Bronchial epithelial cell (primary cell): ENCODE data around the gene PPP2R3A. TPM values are rescaled to one million over a fixed set of nuclear protein-coding genes. Genes with fewer than 3 reads are reported as not detected.

ENCODE experiments used
- DNase-seq: peaks from one replicate; pipeline ENCODE4 v3.0.0-alpha.2; 2010; ENCODE audit warnings: low read depth
- FAIRE-seq: peaks from 2 replicates; lab custom pipeline; 2011; peaks lifted over from hg19 to GRCh38; lab: Jason Lieb, UNC
- H3K27me3 ChIP-seq: 2 replicates; pipeline ENCODE4 v1.5.1; 2011; ENCODE audit warnings: low read length; ENCODE audit not compliant: control insufficient read depth, insufficient read depth
- H3K36me3 ChIP-seq: 2 replicates; pipeline ENCODE4 v1.5.1; 2011; ENCODE audit warnings: low read length; ENCODE audit not compliant: control insufficient read depth, insufficient read depth
- H3K4me3 ChIP-seq: 2 replicates; pipeline ENCODE4 v1.5.1; 2011; ENCODE audit warnings: mild to moderate bottlenecking, low read depth, low read length, control low read depth
- total RNA-seq: library from RNA; depleted of rRNA; stranded (reverse); fragments of >200 nt; gene quantifications from 2 replicates; pipeline ENCODE4 v1.2.1, GENCODE V29; 2014
- TF ChIP-seq, protein P1 (sequence below): IDR thresholded peaks from 2 replicates; pipeline ENCODE4 v1.5.1; 2011; ENCODE audit warnings: mild to moderate bottlenecking, moderate library complexity, low read length, control low read depth, inconsistent platforms; ENCODE audit not compliant: insufficient read depth, severe bottlenecking

Gene PPP2R3A
- total RNA-seq, 1 donor from 2014 or later: 4.2 TPM

DNA sequence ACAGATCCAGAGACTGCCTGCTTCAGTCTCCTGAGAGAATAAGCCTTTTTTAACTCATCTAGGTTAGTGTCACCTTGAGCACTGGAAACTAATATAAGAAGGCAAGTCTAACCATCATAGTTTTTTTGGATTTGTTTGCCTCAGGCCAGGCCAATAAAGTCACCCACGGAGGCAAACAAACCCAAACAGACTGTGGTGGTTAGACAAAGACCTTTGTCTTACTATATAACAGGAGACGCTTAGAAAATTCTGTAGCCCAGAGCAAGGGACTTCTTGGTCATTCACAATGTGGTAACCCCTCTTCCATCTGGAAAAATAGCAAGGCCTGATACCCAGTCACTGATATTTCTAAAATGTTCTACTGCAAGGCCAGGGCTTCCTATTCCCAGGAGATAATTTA, 45.3 kb upstream of the PPP2R3A start:
- TF ChIP-seq, protein P1, sequence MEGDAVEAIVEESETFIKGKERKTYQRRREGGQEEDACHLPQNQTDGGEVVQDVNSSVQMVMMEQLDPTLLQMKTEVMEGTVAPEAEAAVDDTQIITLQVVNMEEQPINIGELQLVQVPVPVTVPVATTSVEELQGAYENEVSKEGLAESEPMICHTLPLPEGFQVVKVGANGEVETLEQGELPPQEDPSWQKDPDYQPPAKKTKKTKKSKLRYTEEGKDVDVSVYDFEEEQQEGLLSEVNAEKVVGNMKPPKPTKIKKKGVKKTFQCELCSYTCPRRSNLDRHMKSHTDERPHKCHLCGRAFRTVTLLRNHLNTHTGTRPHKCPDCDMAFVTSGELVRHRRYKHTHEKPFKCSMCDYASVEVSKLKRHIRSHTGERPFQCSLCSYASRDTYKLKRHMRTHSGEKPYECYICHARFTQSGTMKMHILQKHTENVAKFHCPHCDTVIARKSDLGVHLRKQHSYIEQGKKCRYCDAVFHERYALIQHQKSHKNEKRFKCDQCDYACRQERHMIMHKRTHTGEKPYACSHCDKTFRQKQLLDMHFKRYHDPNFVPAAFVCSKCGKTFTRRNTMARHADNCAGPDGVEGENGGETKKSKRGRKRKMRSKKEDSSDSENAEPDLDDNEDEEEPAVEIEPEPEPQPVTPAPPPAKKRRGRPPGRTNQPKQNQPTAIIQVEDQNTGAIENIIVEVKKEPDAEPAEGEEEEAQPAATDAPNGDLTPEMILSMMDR: no peak
- DNase-seq (no peak), FAIRE-seq (no peak)
- H3K27me3 ChIP-seq: no peaks in the 10 kb centered on the region
- H3K36me3 ChIP-seq: no peaks in the 10 kb centered on the region
- no peak overlapping the region for H3K4me3 ChIP-seq

DNA sequence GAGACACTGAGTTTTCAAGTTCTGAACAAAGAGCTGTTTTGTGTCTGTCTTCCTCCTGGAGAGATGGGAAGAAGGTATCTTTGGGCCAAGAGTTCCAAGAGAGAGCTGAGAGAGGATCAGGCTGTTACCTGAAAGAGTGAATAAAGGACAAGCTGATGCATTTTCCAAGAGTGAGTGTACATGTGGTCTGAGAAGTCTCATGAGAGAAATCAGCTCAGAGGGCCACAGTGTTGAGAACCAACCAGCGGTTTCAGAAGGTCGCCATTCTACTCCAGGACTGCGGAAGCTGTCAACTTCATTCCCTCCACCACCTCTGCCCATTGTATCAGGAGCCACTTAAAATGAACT, 42.7 kb upstream of the PPP2R3A start:
- no peak for DNase-seq
- TF ChIP-seq, protein P1: no peak
- FAIRE-seq: peak; percentile 96
- no peaks in the 10 kb centered on the region for H3K36me3 ChIP-seq
- H3K4me3 ChIP-seq: no peak overlapping the region
- no peaks in the 10 kb centered on the region for H3K27me3 ChIP-seq

DNA sequence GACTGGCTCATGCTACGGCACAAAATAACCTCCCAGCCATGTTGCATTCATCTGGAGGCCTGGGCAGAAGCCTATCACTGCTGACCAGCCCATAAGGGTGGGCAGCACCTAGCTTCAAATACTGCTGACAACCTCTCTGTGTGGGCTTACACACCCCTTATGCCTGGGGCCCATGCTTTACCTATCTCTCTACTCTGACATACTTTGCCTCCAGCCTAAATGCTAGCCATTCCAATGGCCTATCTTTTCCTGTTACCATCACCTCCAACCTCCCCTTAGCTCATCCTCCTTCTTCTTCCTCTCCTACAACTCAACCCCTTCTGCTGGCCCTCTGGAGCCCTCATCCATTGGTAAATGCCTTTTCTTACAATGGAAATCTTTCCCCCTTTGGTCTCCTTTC, 41.0 kb upstream of the PPP2R3A start:
- Histone ChIP-seq H3K4me3 (no peak overlapping the region), H3K36me3 (no peaks in the 10 kb centered on the region), H3K27me3 (no peaks in the 10 kb centered on the region)
- FAIRE-seq (no peak), DNase-seq (no peak)
- TF ChIP-seq, protein P1: no peak

DNA sequence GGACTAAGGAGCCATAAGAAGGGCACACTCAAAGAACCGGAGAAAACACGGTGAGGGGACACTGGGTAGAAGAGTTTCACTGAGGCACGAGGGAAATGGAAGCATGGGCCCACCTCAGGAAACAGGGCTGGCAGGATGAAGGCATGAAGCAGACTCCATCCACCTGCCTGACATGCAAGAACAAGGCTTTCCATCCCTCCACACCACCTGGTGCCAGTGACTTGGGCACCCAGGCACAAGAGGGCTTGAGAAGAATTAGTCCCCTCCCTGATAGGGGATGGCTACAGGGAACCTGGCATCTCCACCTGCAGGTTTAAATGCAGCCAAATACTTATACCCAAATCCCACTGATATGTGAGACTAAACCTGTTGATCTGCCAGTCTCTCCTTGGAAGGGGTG, 38.9 kb upstream of the PPP2R3A start:
- FAIRE-seq (no peak), DNase-seq (no peak)
- no peaks in the 10 kb centered on the region for H3K36me3 ChIP-seq
- H3K27me3 ChIP-seq: no peaks in the 10 kb centered on the region
- no peak overlapping the region for H3K4me3 ChIP-seq
- TF ChIP-seq, protein P1: no peak

DNA sequence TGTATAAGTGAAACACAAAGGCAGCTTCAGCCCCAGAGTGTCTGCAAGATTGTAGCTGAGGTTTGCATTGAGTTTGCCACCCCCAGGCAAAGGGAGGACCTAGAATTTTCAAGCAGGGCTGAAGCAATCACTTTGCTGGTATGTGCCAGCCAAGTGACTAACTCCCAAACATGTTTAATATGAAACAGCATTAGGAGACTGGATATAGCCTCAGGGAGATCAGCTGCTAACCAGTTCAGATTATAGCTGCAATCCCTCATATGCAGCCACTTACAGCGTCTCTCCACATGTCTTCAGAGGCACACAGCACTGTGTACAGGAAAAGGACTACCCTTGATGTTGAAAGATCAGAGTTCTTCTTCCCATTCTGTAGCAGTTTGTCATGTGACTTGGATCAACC, 38.4 kb upstream of the PPP2R3A start:
- TF ChIP-seq, protein P1: no peak

DNA sequence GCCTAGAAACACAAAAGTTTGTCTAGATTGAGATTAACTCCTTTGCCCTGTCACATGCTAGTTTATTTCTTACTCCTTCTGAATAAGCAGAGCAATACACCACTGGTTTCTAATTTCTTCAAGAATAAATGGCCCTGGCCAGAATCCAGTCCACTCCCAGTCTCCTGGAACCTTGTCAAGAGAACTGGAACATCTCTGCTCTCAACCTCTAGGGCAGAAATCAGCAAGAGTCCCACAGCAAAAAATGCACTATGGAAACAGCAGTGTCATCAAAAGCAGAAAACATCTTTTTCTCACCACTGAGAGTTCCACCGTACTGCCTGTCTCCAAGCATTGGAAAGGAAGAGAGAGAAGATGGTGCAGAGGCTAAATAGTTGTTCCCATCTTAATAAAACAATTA, 35.9 kb upstream of the PPP2R3A start:
- no peak for FAIRE-seq
- DNase-seq: no peak
- Histone ChIP-seq H3K27me3 (no peaks in the 10 kb centered on the region), H3K36me3 (no peaks in the 10 kb centered on the region), H3K4me3 (no peak overlapping the region)
- TF ChIP-seq, protein P1: no peak

More for the DNA sequence above, 38.4 kb upstream of the PPP2R3A start:
- FAIRE-seq (no peak), DNase-seq (peak; percentile 94)
- no peaks in the 10 kb centered on the region for H3K36me3 ChIP-seq
- H3K4me3 ChIP-seq: no peak overlapping the region
- no peaks in the 10 kb centered on the region for H3K27me3 ChIP-seq
